PFSK-1 (cell line): Measurements from ENCODE around the gene CTNNA3.

ENCODE experiments used
- POLR2AphosphoS5 ChIP-seq: IDR thresholded peaks from 2 replicates; pipeline ENCODE4 v1.6.1; 2012; ENCODE audit warnings: low read depth, mild to moderate bottlenecking, control low read depth, low read length, moderate library complexity
- TAF1 ChIP-seq: IDR thresholded peaks from 2 replicates; pipeline ENCODE4 v1.6.1; 2012; ENCODE audit warnings: low read length, control low read depth, borderline replicate concordance; ENCODE audit not compliant: insufficient read depth

DNA sequence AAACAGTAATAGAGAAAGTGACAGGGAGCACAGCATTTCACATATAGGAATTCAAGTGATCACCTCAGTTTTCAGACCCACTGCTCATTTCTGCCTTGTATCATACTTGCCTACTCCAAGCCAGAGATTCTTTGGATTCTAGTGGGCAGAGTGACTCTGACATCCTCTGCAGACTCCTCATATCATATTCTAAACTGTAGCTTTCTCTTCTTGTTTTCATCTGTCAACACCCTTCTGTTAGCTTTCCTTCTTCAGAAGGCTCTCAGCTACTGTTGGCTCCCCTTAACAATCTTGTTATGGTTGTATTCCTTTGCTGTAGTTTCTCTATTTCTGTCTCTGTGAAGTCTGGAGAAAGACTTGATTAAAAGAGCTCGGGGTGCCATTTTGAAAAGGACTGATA lies 120.5 kb downstream of the CTNNA3 start:
- TF ChIP-seq POLR2AphosphoS5 (no peak), TAF1 (no peak)
